SK-N-SH (cell line): ENCODE data around the gene THSD7B. TPM values are rescaled to one million over a fixed set of nuclear protein-coding genes. Genes with fewer than 3 reads are reported as not detected.

Source experiments
- CTCF ChIA-PET: fragments of 300-600, 350-600 bp; formaldehyde crosslinking; extraction: SDS; loops from one replicate; lab custom pipeline; 2021; lab: Yijun Ruan, JAX
- POLR2A ChIA-PET: fragments of 350-600 bp; sonication (Branson Sonifier 250); formaldehyde crosslinking; extraction: SDS; loops from one replicate; lab custom pipeline; 2020; ENCODE audit warnings: antibody characterized with exemption, inconsistent platforms; lab: Yijun Ruan, JAX
- DNase-seq: peaks from one replicate; pipeline ENCODE4 v3.0.0; 2012
- H2AFZ ChIP-seq: fragments of 200-600 bp; sonication (generic); 2 replicates; pipeline ENCODE4 v1.8.1; 2016; ENCODE audit warnings: antibody characterized with exemption, mild to moderate bottlenecking, low read depth
- H3F3A ChIP-seq: fragments of 200-600 bp; sonication (generic); replicated peaks from 2 replicates; pipeline ENCODE3; 2016; ENCODE audit warnings: antibody characterized with exemption, mild to moderate bottlenecking; ENCODE audit not compliant: insufficient read depth
- H3K27ac ChIP-seq, 2 experiments: fragments of 200-500 bp in 1 of 2; fragments of 200-600 bp in 1 of 2; sonication (Bioruptor generic) in 1 of 2; sonication (generic), shearing (Covaris generic) in 1 of 2; 2 replicates each; pipeline versions ENCODE4 v1.5.1 to v1.6.1; 2014 to 2016; ENCODE audit warnings: low read depth in 2 of 2, inconsistent platforms in 1 of 2, low read length in 1 of 2, mild to moderate bottlenecking in 1 of 2, mixed read lengths in 1 of 2
- H3K27me3 ChIP-seq: fragments of 200-600 bp; sonication (generic), shearing (Covaris generic); 2 replicates; pipeline ENCODE4 v1.6.1; 2016; ENCODE audit warnings: mixed run types; ENCODE audit not compliant: insufficient read depth
- H3K36me3 ChIP-seq, 2 experiments: fragments of 200-500 bp in 1 of 2; fragments of 200-600 bp in 1 of 2; sonication (Bioruptor generic) in 1 of 2; sonication (generic) in 1 of 2; replicated peaks in 1 of 2; 2 replicates each; pipeline versions ENCODE3 to v1.5.1; 2014 to 2016; ENCODE audit warnings: low read length in 1 of 2, mild to moderate bottlenecking in 1 of 2; ENCODE audit not compliant: insufficient read depth in 2 of 2, control insufficient read depth in 1 of 2
- H3K4me1 ChIP-seq, 2 experiments: fragments of 200-500 bp in 1 of 2; fragments of 200-600 bp in 1 of 2; sonication (Bioruptor generic) in 1 of 2; sonication (generic), shearing (Covaris generic) in 1 of 2; 2 replicates each; pipeline versions ENCODE4 v1.5.1 to v1.6.1; 2014 to 2016; ENCODE audit warnings: low read depth in 1 of 2, low read length in 1 of 2, mixed run types in 1 of 2; ENCODE audit not compliant: insufficient read depth in 2 of 2, control insufficient read depth in 1 of 2
- H3K4me2 ChIP-seq: fragments of 200-600 bp; sonication (generic), shearing (Covaris generic); 2 replicates; pipeline ENCODE4 v1.6.1; 2017; ENCODE audit warnings: mixed run types
- H3K4me3 ChIP-seq, 2 experiments: fragments of 200-500 bp in 1 of 2; fragments of 200-600 bp in 1 of 2; sonication (Bioruptor generic) in 1 of 2; sonication (generic), shearing (Covaris generic) in 1 of 2; 2 replicates each; pipeline versions ENCODE4 v1.5.1 to v1.8.1; 2014 to 2016; ENCODE audit warnings: low read depth in 2 of 2, inconsistent platforms in 1 of 2, low read length in 1 of 2, mild to moderate bottlenecking in 1 of 2, mixed read lengths in 1 of 2, moderate library complexity in 1 of 2
- H3K79me2 ChIP-seq: fragments of 200-600 bp; sonication (generic); 2 replicates; pipeline ENCODE4 v1.8.1; 2017; ENCODE audit warnings: mild to moderate bottlenecking; ENCODE audit not compliant: insufficient read depth
- H3K9ac ChIP-seq: fragments of 200-600 bp; sonication (generic); 2 replicates; pipeline ENCODE4 v1.6.1; 2017; ENCODE audit warnings: mixed run types
- H3K9me2 ChIP-seq: fragments of 200-600 bp; sonication (generic); 2 replicates; pipeline ENCODE4 v1.6.1; 2017; ENCODE audit warnings: mixed run types
- H3K9me3 ChIP-seq: fragments of 200-600 bp; sonication (generic); 2 replicates; pipeline ENCODE4 v1.6.1; 2017; ENCODE audit warnings: mixed run types, mild to moderate bottlenecking, moderate library complexity
- H4K20me1 ChIP-seq: fragments of 200-600 bp; sonication (generic); 2 replicates; pipeline ENCODE4 v1.6.1; 2017; ENCODE audit warnings: mild to moderate bottlenecking, mixed run types; ENCODE audit not compliant: insufficient read depth
- EZH2phosphoT487 ChIP-seq: fragments of 200-600 bp; sonication (generic); IDR thresholded peaks from 2 replicates; pipeline ENCODE4 v1.6.1; 2017; ENCODE audit warnings: low read depth, mixed run types, mild to moderate bottlenecking, antibody characterized with exemption, moderate library complexity, borderline replicate concordance
- GATA2 ChIP-seq: sonication (generic); formaldehyde crosslinking; IDR thresholded peaks from 2 replicates; pipeline ENCODE4 v1.5.0; 2020; ENCODE audit warnings: mild to moderate bottlenecking, missing genetic modification reagents
- IRF3 ChIP-seq: fragments of 150-350 bp; IDR thresholded peaks from 2 replicates; pipeline ENCODE4 v1.6.1; 2016; ENCODE audit warnings: mild to moderate bottlenecking, low read depth, low read length
- MAX ChIP-seq: IDR thresholded peaks from 2 replicates; pipeline ENCODE4 v1.4.0; 2012; ENCODE audit warnings: low read depth
- POLR2AphosphoS5 ChIP-seq: IDR thresholded peaks from 2 replicates; pipeline ENCODE4 v1.6.1; 2012; ENCODE audit warnings: low read depth, low read length
- REST ChIP-seq: IDR thresholded peaks from 2 replicates; pipeline ENCODE4 v1.6.1; 2012; ENCODE audit warnings: mild to moderate bottlenecking, low read depth, low read length, moderate library complexity
- TCF12 ChIP-seq: IDR thresholded peaks from 2 replicates; pipeline ENCODE4 v1.4.0; 2012
- USF1 ChIP-seq: IDR thresholded peaks from 2 replicates; pipeline ENCODE4 v1.4.0; 2012; ENCODE audit warnings: low read depth, borderline replicate concordance
- USF2 ChIP-seq: fragments of 150-350 bp; IDR thresholded peaks from 2 replicates; pipeline ENCODE4 v1.6.1; 2017; ENCODE audit warnings: antibody characterized with exemption, low read length, low read depth, borderline replicate concordance
- ZBTB33 ChIP-seq: IDR thresholded peaks from 2 replicates; pipeline ENCODE4 v1.4.0; 2012; ENCODE audit warnings: low read depth, borderline replicate concordance
- WGBS: methylation state at CpG from one replicate; pipeline ENCODE4 v1.1.6; 2017; ENCODE audit warnings: low lambda C conversion rate; 5-methylcytosine and 5-hydroxymethylcytosine counted together
- polyA plus RNA-seq, 3 experiments: library from polyadenylated mRNA; depleted of rRNA; stranded (reverse); fragments of >200 nt; gene quantifications; 2 replicates each; pipeline ENCODE4 v1.2.3, GENCODE V29; 2012

The THSD7B gene
- polyA plus RNA-seq, 1 of the 3 experiments (the other 2 are of a cell fraction): not detected

GRCh38 chr2:136894007-136894634 lies 128.8 kb downstream of the THSD7B start:
- Histone ChIP-seq H3K4me3 (no peak overlapping the region), H3K9me2 (no peaks in the 10 kb centered on the region), H3K27ac (no peak overlapping the region), H3K36me3 (no peaks in the 10 kb centered on the region), H3K9ac (no peak overlapping the region), H3K79me2 (no peaks in the 10 kb centered on the region), H3K4me2 (no peak overlapping the region), H3K4me1 (peaks cover 0 to 2% of the 10 kb centered on the region in 2 experiments; a peak in 2 of 4 replicates), H4K20me1 (no peaks in the 10 kb centered on the region), H3K27me3 (no peaks in the 10 kb centered on the region), H2AFZ (no peak overlapping the region), H3K9me3 (0 out of 2 replicates have a peak, but pooled peaks cover 1% of the 10 kb centered on the region), H3F3A (no peaks in the 10 kb centered on the region)
- DNase-seq: no peak
- POLR2A ChIA-PET: no interaction called here
- 20% methylated on average over 2 of the region's 2 CpGs for WGBS
- CTCF ChIA-PET: interaction anchor here (1.0 to 1.7 kb wide), 2 partner anchors 12 to 26 kb away, joined by 3 to 4 read pairs; no protein-coding TSS in a partner anchor
- TF ChIP-seq USF2 (no peak), ZBTB33 (no peak), REST (no peak), TCF12 (no peak), USF1 (no peak), IRF3 (no peak), MAX (no peak), POLR2AphosphoS5 (no peak), GATA2 (CRISPR knock-in tag) (no peak), EZH2phosphoT487 (no peak)
